Prostate gland (tissue), 2 donors: ENCODE results near the gene MEIS2.

Experiments used
- POLR2A ChIP-seq: fragments of 450-650 bp; IDR thresholded peaks from one replicate; pipeline ENCODE4 v1.6.1; 2016; ENCODE audit warnings: antibody characterized with exemption, mild to moderate bottlenecking
- TF ChIP-seq, protein P1 (sequence below), 4 experiments: fragments of 200-600 bp in 2 of 4; fragments of 450-650 bp in 2 of 4; sonication (generic) in 2 of 4; IDR thresholded peaks; 1 replicate in 3 of 4; 2 replicates in 1 of 4; pipeline ENCODE4 v1.5.1; 2016 to 2019; ENCODE audit warnings: antibody characterized with exemption in 4 of 4, mild to moderate bottlenecking in 2 of 4, moderate library complexity in 2 of 4

DNA sequence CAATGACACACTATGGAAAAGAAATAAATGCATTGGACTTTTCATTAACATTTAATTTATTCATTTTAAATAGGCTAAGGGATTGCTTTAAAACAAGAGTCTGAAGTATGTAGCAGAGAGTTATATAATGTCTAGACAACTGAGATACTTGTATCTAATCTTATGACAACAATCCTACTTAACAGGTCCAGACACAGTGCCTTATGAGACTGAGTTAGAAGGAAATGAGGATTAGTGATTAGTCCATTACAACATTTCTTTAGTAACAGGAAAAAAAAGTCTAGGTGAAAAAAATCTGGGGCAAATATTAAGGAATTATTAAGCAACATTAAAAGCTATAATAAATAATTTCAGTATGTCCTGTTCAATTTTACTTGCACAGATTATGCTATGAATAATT, 140.6 kb downstream of the MEIS2 start:
- TF ChIP-seq, protein P1, sequence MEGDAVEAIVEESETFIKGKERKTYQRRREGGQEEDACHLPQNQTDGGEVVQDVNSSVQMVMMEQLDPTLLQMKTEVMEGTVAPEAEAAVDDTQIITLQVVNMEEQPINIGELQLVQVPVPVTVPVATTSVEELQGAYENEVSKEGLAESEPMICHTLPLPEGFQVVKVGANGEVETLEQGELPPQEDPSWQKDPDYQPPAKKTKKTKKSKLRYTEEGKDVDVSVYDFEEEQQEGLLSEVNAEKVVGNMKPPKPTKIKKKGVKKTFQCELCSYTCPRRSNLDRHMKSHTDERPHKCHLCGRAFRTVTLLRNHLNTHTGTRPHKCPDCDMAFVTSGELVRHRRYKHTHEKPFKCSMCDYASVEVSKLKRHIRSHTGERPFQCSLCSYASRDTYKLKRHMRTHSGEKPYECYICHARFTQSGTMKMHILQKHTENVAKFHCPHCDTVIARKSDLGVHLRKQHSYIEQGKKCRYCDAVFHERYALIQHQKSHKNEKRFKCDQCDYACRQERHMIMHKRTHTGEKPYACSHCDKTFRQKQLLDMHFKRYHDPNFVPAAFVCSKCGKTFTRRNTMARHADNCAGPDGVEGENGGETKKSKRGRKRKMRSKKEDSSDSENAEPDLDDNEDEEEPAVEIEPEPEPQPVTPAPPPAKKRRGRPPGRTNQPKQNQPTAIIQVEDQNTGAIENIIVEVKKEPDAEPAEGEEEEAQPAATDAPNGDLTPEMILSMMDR (IDR thresholded peaks at IDR 0.05), result no peak
- no peak for TF ChIP-seq POLR2A
